ENCODE measurements around the gene VWA5A. TPM values are rescaled to one million over a fixed set of nuclear protein-coding genes. Genes with fewer than 3 reads are reported as not detected.

VWA5A gene
- total and polyA plus RNA-seq, 9 donors, result 9.9 to 27.5 (median 16.7) TPM

- Histone ChIP-seq H3K4me3 (no peak overlapping the region), H3K27ac (no peak overlapping the region), H3K36me3 (no peaks in the 10 kb centered on the region), H3K9me3 (no peaks in the 10 kb centered on the region), H3K4me1 (ENCODE audit: insufficient read depth) (no peaks in the 10 kb centered on the region), H3K27me3 (no peaks in the 10 kb centered on the region)
- no peak for TF ChIP-seq CTCF (IDR thresholded peaks at IDR 0.05)
- TF ChIP-seq EP300 (IDR thresholded peaks at IDR 0.05), result no peak
- no peak for TF ChIP-seq POLR2A (IDR thresholded peaks at IDR 0.05)
- 9 to 17% (median 13%) methylated on average over 1 of the region's 1 CpG for WGBS, 3 donors
- no peak for DNase-seq
- intact Hi-C loops (cut with DNase I), result no loop called here
Measured at GRCh38 chr11:124108156-124108555, 7.1 kb upstream of the VWA5A start.

GRCh38 chr11:124109377-124109776 lies 5.9 kb upstream of the VWA5A start:
- DNase-seq, result no peak
- H3K9me3 ChIP-seq, result no peaks in the 10 kb centered on the region
- no peak overlapping the region for H3K4me3 ChIP-seq
- WGBS, 3 donors, result 78 to 90% (median 83%) methylated on average over 1 of the region's 1 CpG
- no peaks in the 10 kb centered on the region for H3K27me3 ChIP-seq
- H3K36me3 ChIP-seq, result no peaks in the 10 kb centered on the region
- no peaks in the 10 kb centered on the region for H3K4me1 ChIP-seq (ENCODE audit: insufficient read depth)
- intact Hi-C loops (cut with DNase I), result no loop called here
- TF ChIP-seq CTCF (IDR thresholded peaks at IDR 0.05) (no peak), EP300 (IDR thresholded peaks at IDR 0.05) (no peak), POLR2A (IDR thresholded peaks at IDR 0.05) (no peak)
- no peak overlapping the region for H3K27ac ChIP-seq

GRCh38 chr11:124110201-124110600 lies 5.0 kb upstream of the VWA5A start:
- no peak overlapping the region for H3K4me3 ChIP-seq
- no peak for TF ChIP-seq EP300 (IDR thresholded peaks at IDR 0.05)
- intact Hi-C loops (cut with DNase I), result no loop called here

GRCh38 chr11:124113890-124114289 lies 1.4 kb upstream of the VWA5A start:
- intact Hi-C loops (cut with DNase I), result no loop called here
- WGBS, 3 donors, result 55 to 66% (median 57%) methylated on average over 4 of the region's 4 CpGs

More at GRCh38 chr11:124110201-124110600, 5.0 kb upstream of the VWA5A start:
- Histone ChIP-seq H3K27me3 (no peaks in the 10 kb centered on the region), H3K4me1 (ENCODE audit: insufficient read depth) (peaks cover 2% of the 10 kb centered on the region), H3K36me3 (no peaks in the 10 kb centered on the region), H3K9me3 (no peaks in the 10 kb centered on the region), H3K27ac (no peak overlapping the region)
- DNase-seq, result no peak

More at GRCh38 chr11:124113890-124114289, 1.4 kb upstream of the VWA5A start:
- H3K4me3 ChIP-seq, result no peak overlapping the region
- DNase-seq, result no peak
- H3K27me3 ChIP-seq, result no peaks in the 10 kb centered on the region
- H3K36me3 ChIP-seq, result no peaks in the 10 kb centered on the region
- H3K27ac ChIP-seq, result no peak overlapping the region
- no peak for TF ChIP-seq EP300 (IDR thresholded peaks at IDR 0.05)
- no peak for TF ChIP-seq POLR2A (IDR thresholded peaks at IDR 0.05)
- no peak for TF ChIP-seq CTCF (IDR thresholded peaks at IDR 0.05)
- peaks cover 2% of the 10 kb centered on the region for H3K4me1 ChIP-seq (ENCODE audit: insufficient read depth)
- H3K9me3 ChIP-seq, result no peaks in the 10 kb centered on the region
